ENCODE results near the gene DDX20. TPM values are rescaled to one million over a fixed set of nuclear protein-coding genes. Genes with fewer than 3 reads are reported as not detected.

DDX20 gene
- total RNA-seq, 2 experiments from 2014 or later, result 15.3 to 15.9 TPM

DNA sequence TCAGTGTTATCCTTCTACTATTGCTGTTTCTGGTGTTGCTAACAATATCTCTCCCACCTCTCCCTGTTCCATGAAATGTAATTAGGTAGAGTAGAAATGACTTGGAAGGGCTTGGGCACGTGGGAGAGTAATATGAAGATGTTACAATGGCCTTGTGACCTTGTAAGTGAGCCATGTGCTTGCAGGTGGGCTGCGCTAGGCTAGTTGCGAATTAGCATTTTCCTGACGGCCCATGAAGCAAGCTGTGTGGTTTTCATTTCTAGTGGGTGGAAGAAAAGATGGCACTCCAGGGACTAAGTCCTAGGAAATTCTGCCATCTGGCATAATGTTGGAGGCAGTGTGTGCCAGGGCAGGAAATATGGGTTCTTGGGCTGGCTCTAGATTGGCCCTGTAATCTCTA, 7.8 kb upstream of the DDX20 start:
- intact Hi-C loops (cut with micrococcal nuclease), result loop anchor here (10.0 kb wide), 1 partner anchor 533 kb away; no protein-coding TSS in a partner anchor
- ATAC-seq (no peak), DNase-seq (no peak)
- H3K36me3 Mint-ChIP-seq (ENCODE audit: low read depth), result no peaks in the 10 kb centered on the region
- no peak overlapping the region for H3K27ac Mint-ChIP-seq
- no peak overlapping the region for H3K4me3 Mint-ChIP-seq
- no peaks in the 10 kb centered on the region for H3K4me1 Mint-ChIP-seq (ENCODE audit: low read depth)
- POLR2A ChIA-PET, result interaction anchor here (0.9 to 1.4 kb wide), 3 partner anchors 13 to 46 kb away, joined by 3 to 4 read pairs (median 3); no protein-coding TSS in a partner anchor
- peaks cover 2% of the 10 kb centered on the region for H3K27me3 Mint-ChIP-seq
- CTCF ChIA-PET, result interaction anchor here (0.8 to 6.9 kb wide), 29 partner anchors 8 to 550 kb away, joined by 3 to 76 read pairs (median 6); partner anchors contain the start of genes DDX20 and INKA2
- H3K9me3 Mint-ChIP-seq, result no peaks in the 10 kb centered on the region
- TF ChIP-seq, protein P1, sequence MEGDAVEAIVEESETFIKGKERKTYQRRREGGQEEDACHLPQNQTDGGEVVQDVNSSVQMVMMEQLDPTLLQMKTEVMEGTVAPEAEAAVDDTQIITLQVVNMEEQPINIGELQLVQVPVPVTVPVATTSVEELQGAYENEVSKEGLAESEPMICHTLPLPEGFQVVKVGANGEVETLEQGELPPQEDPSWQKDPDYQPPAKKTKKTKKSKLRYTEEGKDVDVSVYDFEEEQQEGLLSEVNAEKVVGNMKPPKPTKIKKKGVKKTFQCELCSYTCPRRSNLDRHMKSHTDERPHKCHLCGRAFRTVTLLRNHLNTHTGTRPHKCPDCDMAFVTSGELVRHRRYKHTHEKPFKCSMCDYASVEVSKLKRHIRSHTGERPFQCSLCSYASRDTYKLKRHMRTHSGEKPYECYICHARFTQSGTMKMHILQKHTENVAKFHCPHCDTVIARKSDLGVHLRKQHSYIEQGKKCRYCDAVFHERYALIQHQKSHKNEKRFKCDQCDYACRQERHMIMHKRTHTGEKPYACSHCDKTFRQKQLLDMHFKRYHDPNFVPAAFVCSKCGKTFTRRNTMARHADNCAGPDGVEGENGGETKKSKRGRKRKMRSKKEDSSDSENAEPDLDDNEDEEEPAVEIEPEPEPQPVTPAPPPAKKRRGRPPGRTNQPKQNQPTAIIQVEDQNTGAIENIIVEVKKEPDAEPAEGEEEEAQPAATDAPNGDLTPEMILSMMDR (IDR thresholded peaks at IDR 0.05), result no peak

DNA sequence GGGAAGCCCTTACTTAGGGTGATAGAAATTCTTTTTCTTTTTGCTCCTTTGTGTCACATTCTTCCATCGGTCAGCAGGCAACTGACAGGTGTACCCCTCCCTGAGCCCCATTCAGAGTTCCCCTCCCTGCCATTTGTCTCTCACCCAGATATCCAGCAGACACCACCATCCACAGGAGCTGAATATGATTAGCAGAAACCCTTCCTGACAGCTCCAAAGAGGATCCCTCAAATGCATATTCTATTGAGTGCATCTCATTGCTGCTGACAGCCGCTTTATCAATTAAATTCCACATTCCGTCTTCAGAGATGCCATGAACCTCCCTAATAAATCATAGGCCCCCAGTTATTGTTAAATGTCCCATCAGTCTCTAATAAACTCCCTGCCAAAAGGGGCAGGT, 6.1 kb upstream of the DDX20 start:
- no peak overlapping the region for H3K27ac Mint-ChIP-seq
- intact Hi-C loops (cut with micrococcal nuclease), result loop anchor here (5.0 to 10.0 kb wide), 2 partner anchors 32 to 535 kb away; no protein-coding TSS in a partner anchor
- peaks cover 4% of the 10 kb centered on the region for H3K4me1 Mint-ChIP-seq (ENCODE audit: low read depth)
- CTCF ChIA-PET, result interaction anchor here (0.8 to 6.9 kb wide), 5 partner anchors 11 to 268 kb away, joined by 4 to 76 read pairs (median 17); partner anchors contain the start of gene INKA2
- H3K27me3 Mint-ChIP-seq, result peaks cover 2% of the 10 kb centered on the region
- H3K9me3 Mint-ChIP-seq, result no peaks in the 10 kb centered on the region
- DNase-seq (no peak), ATAC-seq (no peak)
- no peaks in the 10 kb centered on the region for H3K36me3 Mint-ChIP-seq (ENCODE audit: low read depth)
- TF ChIP-seq, protein P1 (IDR thresholded peaks at IDR 0.05), result no peak
- no peak overlapping the region for H3K4me3 Mint-ChIP-seq
- POLR2A ChIA-PET, result no interaction called here

DNA sequence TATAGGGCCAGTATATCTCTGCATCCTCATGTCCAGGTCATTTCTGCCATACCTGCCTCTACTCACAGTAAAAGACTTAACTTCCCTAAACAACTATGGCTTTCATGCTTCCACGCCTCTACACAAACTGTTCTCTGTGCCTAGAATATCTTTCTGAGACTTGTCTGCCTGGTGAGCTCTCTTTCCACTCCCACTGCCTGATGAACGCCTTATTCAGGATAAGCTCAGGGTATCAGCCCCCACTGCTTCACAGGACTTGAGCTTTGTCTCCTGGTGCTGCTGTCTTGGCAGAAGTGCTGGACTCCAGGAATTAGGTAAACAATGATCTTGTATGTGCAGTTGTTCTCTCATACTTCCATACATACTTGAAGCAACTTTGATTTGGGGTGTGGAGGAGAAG, 4.8 kb upstream of the DDX20 start:
- Mint-ChIP-seq H3K27me3 (no peaks in the 10 kb centered on the region), H3K27ac (no peak overlapping the region), H3K36me3 (ENCODE audit: low read depth) (no peaks in the 10 kb centered on the region), H3K4me1 (ENCODE audit: low read depth) (peaks cover 7% of the 10 kb centered on the region), H3K9me3 (no peaks in the 10 kb centered on the region), H3K4me3 (no peak overlapping the region)
- ChIA-PET CTCF (interaction anchor here (1.0 to 6.9 kb wide), 10 partner anchors 8 to 288 kb away, joined by 3 to 76 read pairs (median 7); partner anchors contain the start of gene INKA2), POLR2A (interaction anchor here (0.8 to 1.9 kb wide), 3 partner anchors 12 to 30 kb away, joined by 3 to 11 read pairs (median 3); partner anchors contain the start of gene INKA2)
- ATAC-seq (no peak), DNase-seq (no peak)
- intact Hi-C loops (cut with micrococcal nuclease), result loop anchor here (5.0 kb wide), 1 partner anchor 34 kb away; no protein-coding TSS in a partner anchor
- TF ChIP-seq, protein P1 (IDR thresholded peaks at IDR 0.05), result no peak

DNA sequence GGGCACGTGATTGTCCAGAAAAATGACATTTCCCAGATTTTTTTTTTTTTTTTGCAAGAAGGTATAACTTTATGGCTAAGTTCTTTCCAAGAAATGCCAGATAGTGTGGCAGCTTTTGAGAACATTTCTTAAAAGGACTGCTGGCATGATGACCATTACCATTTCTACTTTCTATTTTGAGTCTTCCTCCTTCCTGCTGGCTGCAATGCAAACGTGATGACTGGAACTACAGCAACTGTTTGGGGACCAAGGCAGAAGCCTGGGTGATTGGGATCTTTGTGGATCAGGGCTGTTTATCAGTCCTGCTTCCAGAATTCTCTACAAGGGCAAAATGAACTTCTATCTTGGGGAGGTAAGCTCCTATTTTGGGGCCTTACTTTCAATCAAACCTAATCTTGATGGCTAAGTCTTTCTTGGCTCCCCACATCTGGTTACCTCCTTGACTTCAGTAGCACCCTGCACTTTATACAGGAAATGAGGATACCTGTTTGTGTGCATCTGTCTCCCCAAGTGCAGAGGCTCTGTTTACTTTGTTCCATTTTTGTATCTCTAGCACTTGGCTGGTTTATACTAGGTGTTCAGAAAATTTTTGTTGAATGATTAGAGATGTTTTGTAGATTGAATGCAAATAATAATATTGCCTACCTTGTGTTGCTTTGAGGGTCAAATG, 3.7 kb upstream of the DDX20 start:
- H3K9me3 Mint-ChIP-seq, result no peaks in the 10 kb centered on the region
- no peak overlapping the region for H3K27ac Mint-ChIP-seq
- ChIA-PET POLR2A (interaction anchor here (0.7 to 1.9 kb wide), 3 partner anchors 13 to 243 kb away, joined by 3 to 11 read pairs (median 4); partner anchors contain the start of gene INKA2), CTCF (interaction anchor here (1.0 to 6.9 kb wide), 9 partner anchors 9 to 289 kb away, joined by 3 to 76 read pairs (median 8); partner anchors contain the start of gene INKA2)
- TF ChIP-seq, protein P1 (IDR thresholded peaks at IDR 0.05), result no peak
- peaks cover 6% of the 10 kb centered on the region for H3K36me3 Mint-ChIP-seq (ENCODE audit: low read depth)
- H3K4me3 Mint-ChIP-seq, result no peak overlapping the region
- intact Hi-C loops (cut with micrococcal nuclease), result loop anchor here (5.0 kb wide), 1 partner anchor 35 kb away; no protein-coding TSS in a partner anchor
- no peak for ATAC-seq
- peaks cover 13% of the 10 kb centered on the region for H3K4me1 Mint-ChIP-seq (ENCODE audit: low read depth)
- H3K27me3 Mint-ChIP-seq, result no peaks in the 10 kb centered on the region
- no peak for DNase-seq
